Measurements from ENCODE around the gene SGO2. TPM values are rescaled to one million over a fixed set of nuclear protein-coding genes. Genes with fewer than 3 reads are reported as not detected.

Gene SGO2
- total and polyA plus RNA-seq, 8 donors: 3.6 to 26.2 (median 14.2) TPM

GRCh38 chr2:200617156-200618053 lies 91.4 kb downstream of the SGO2 start:
- no peak for ATAC-seq
- no peak for TF ChIP-seq CTCF (IDR thresholded peaks at IDR 0.05)
- Histone ChIP-seq H3K36me3 (no peaks in the 10 kb centered on the region), H3K9me3 (no peaks in the 10 kb centered on the region), H3K27ac (peak overlapping the region in 1 of 2 donors; percentile 49), H3K4me3 (no peak overlapping the region), H3K27me3 (no peaks in the 10 kb centered on the region), H3K4me1 (peaks cover 0 to 24% of the 10 kb centered on the region in 2 donors)
- peak in 2 of 4 donors; percentile 71 to 72 for DNase-seq
- intact Hi-C loops (cut with DNase I): no loop called here

GRCh38 chr2:200618054-200618419 lies 92.0 kb downstream of the SGO2 start:
- Histone ChIP-seq H3K27ac (peak overlapping the region in 1 of 2 donors; percentile 49), H3K27me3 (no peaks in the 10 kb centered on the region), H3K9me3 (no peaks in the 10 kb centered on the region), H3K4me3 (no peak overlapping the region), H3K36me3 (no peaks in the 10 kb centered on the region), H3K4me1 (peaks cover 0 to 24% of the 10 kb centered on the region in 2 donors)
- no peak for TF ChIP-seq CTCF (IDR thresholded peaks at IDR 0.05)
- intact Hi-C loops (cut with DNase I): no loop called here
- ATAC-seq (no peak), DNase-seq (no peak)

GRCh38 chr2:200618590-200619021 lies 92.6 kb downstream of the SGO2 start:
- no peaks in the 10 kb centered on the region for H3K9me3 ChIP-seq
- H3K36me3 ChIP-seq: no peaks in the 10 kb centered on the region
- intact Hi-C loops (cut with DNase I): no loop called here
- DNase-seq: peak in 2 of 4 donors; percentile 62 to 74
- H3K4me1 ChIP-seq: peaks cover 0 to 24% of the 10 kb centered on the region in 2 donors
- TF ChIP-seq CTCF (IDR thresholded peaks at IDR 0.05): peak in 1 of 2 donors; percentile 17
- peak; percentile 67 for ATAC-seq
- no peaks in the 10 kb centered on the region for H3K27me3 ChIP-seq
- no peak overlapping the region for H3K4me3 ChIP-seq
- H3K27ac ChIP-seq: no peak overlapping the region

GRCh38 chr2:200619279-200619678 lies 93.3 kb downstream of the SGO2 start:
- intact Hi-C loops (cut with DNase I): no loop called here
- Histone ChIP-seq H3K4me3 (no peak overlapping the region), H3K4me1 (peaks cover 0 to 24% of the 10 kb centered on the region in 2 donors), H3K9me3 (no peaks in the 10 kb centered on the region), H3K27me3 (no peaks in the 10 kb centered on the region), H3K27ac (no peak overlapping the region), H3K36me3 (no peaks in the 10 kb centered on the region)
- ATAC-seq: peak; percentile 30
- DNase-seq: no peak
- TF ChIP-seq CTCF (IDR thresholded peaks at IDR 0.05): no peak

GRCh38 chr2:200620606-200621390 lies 94.8 kb downstream of the SGO2 start:
- ATAC-seq (no peak), DNase-seq (no peak)
- H3K36me3 ChIP-seq: no peaks in the 10 kb centered on the region
- peaks cover 0 to 13% of the 10 kb centered on the region in 2 donors for H3K4me1 ChIP-seq
- H3K27ac ChIP-seq: no peak overlapping the region
- no peak for TF ChIP-seq CTCF (IDR thresholded peaks at IDR 0.05)
- H3K9me3 ChIP-seq: no peaks in the 10 kb centered on the region
- intact Hi-C loops (cut with DNase I): no loop called here
- H3K27me3 ChIP-seq: no peaks in the 10 kb centered on the region
- no peak overlapping the region for H3K4me3 ChIP-seq
